HepG2 (cell line): ENCODE results near the gene CTBP1. TPM values are rescaled to one million over a fixed set of nuclear protein-coding genes. Genes with fewer than 3 reads are reported as not detected.
A peak's percentile ranks its signal among the peaks of the same experiment; 100 is the strongest.

Experiments
- ATRX ChIP-seq: sonication (generic); formaldehyde crosslinking; IDR thresholded peaks from 2 replicates; pipeline ENCODE4 v1.4.0; 2020; ENCODE audit warnings: missing genetic modification reagents, borderline replicate concordance
- FOXK2 ChIP-seq: fragments of 450-650 bp; IDR thresholded peaks from 2 replicates; pipeline ENCODE4 v1.6.1; 2016
- MED1 ChIP-seq: sonication (generic); formaldehyde crosslinking; IDR thresholded peaks from 2 replicates; pipeline ENCODE4 v1.4.0; 2020; ENCODE audit warnings: missing genetic modification reagents
- POLR2A ChIP-seq, 2 experiments: IDR thresholded peaks; 2 replicates each; pipeline ENCODE4 v1.6.1; 2011; ENCODE audit warnings: low read depth in 2 of 2, low read length in 2 of 2, mild to moderate bottlenecking in 1 of 2, moderate library complexity in 1 of 2; ENCODE audit not compliant: insufficient read depth in 1 of 2
- RCOR2 ChIP-seq: IDR thresholded peaks from 2 replicates; pipeline ENCODE4 v1.6.1; 2016; ENCODE audit warnings: missing biosample characterization, missing genetic modification reagents
- SMAD3 ChIP-seq: sonication (generic); formaldehyde crosslinking; IDR thresholded peaks from 2 replicates; pipeline ENCODE4 v1.4.0; 2020; ENCODE audit warnings: missing genetic modification reagents
- ZBTB33 ChIP-seq: sonication (generic); formaldehyde crosslinking; IDR thresholded peaks from 2 replicates; pipeline ENCODE4 v1.4.0; 2020; ENCODE audit warnings: missing genetic modification reagents
- ZHX1 ChIP-seq: sonication (generic); formaldehyde crosslinking; IDR thresholded peaks from 2 replicates; pipeline ENCODE4 v1.8.1; 2022; ENCODE audit warnings: low read depth, mild to moderate bottlenecking, missing genetic modification reagents
- ZHX2 ChIP-seq, 2 experiments: sonication (generic) in 1 of 2; formaldehyde crosslinking in 1 of 2; IDR thresholded peaks; 2 replicates each; pipeline versions ENCODE4 v1.6.1 to v1.9.0; 2014 to 2022; ENCODE audit warnings: antibody characterized with exemption in 1 of 2, borderline replicate concordance in 1 of 2, inconsistent platforms in 1 of 2, low read depth in 1 of 2, missing genetic modification reagents in 1 of 2
- ZMYM3 ChIP-seq: sonication (generic); formaldehyde crosslinking; IDR thresholded peaks from 2 replicates; pipeline ENCODE4 v1.5.1; 2020; ENCODE audit warnings: mild to moderate bottlenecking, missing genetic modification reagents
- ZNF17 ChIP-seq: sonication (generic); formaldehyde crosslinking; IDR thresholded peaks from 2 replicates; pipeline ENCODE4 v1.5.0; 2020; ENCODE audit warnings: mild to moderate bottlenecking, missing genetic modification reagents
- ZNF317 ChIP-seq: sonication (generic); formaldehyde crosslinking; IDR thresholded peaks from 2 replicates; pipeline ENCODE4 v1.5.0; 2020; ENCODE audit warnings: mild to moderate bottlenecking, missing genetic modification reagents
- ZNF343 ChIP-seq: sonication (generic); formaldehyde crosslinking; IDR thresholded peaks from 2 replicates; pipeline ENCODE4 v1.4.0; 2020; ENCODE audit warnings: mild to moderate bottlenecking, missing genetic modification reagents
- ZNF354B ChIP-seq: sonication (generic); formaldehyde crosslinking; IDR thresholded peaks from 2 replicates; pipeline ENCODE4 v1.8.0; 2022; ENCODE audit warnings: mild to moderate bottlenecking, missing genetic modification reagents
- ZNF414 ChIP-seq: sonication (generic); formaldehyde crosslinking; IDR thresholded peaks from 2 replicates; pipeline ENCODE4 v1.5.0; 2020; ENCODE audit warnings: missing genetic modification reagents
- ZNF598 ChIP-seq: sonication (generic); formaldehyde crosslinking; IDR thresholded peaks from 2 replicates; pipeline ENCODE4 v1.5.1; 2020; ENCODE audit warnings: mild to moderate bottlenecking, missing genetic modification reagents, borderline replicate concordance
- ZNF776 ChIP-seq: sonication (generic); formaldehyde crosslinking; IDR thresholded peaks from 2 replicates; pipeline ENCODE4 v1.4.0; 2020; ENCODE audit warnings: mild to moderate bottlenecking, missing genetic modification reagents
- ZSCAN31 ChIP-seq: sonication (generic); formaldehyde crosslinking; IDR thresholded peaks from 2 replicates; pipeline ENCODE4 v1.5.0; 2020; ENCODE audit warnings: low read depth, mild to moderate bottlenecking, missing genetic modification reagents
- polyA plus RNA-seq, 8 experiments: library from polyadenylated mRNA; depleted of rRNA in 3 of 8; stranded (reverse) in 7 of 8; unstranded in 1 of 8; fragments of >200 nt; fragmentation: Illumina TruSeq in 4 of 8; extraction: Trizol in 4 of 8; gene quantifications; 2 replicates each; pipeline versions ENCODE4 v1.2.1 to v1.2.3, GENCODE V29; 2011 to 2016; ENCODE audit warnings: low read depth in 4 of 8, missing spikeins in 1 of 8, mixed read lengths in 1 of 8; ENCODE audit not compliant: insufficient read depth in 1 of 8
- total RNA-seq, 5 experiments: library from RNA; depleted of rRNA; stranded (reverse); fragments of >200 nt; fragmentation: Illumina TruSeq; extraction: Trizol; gene quantifications; 2 replicates each; pipeline ENCODE4 v1.2.3, GENCODE V29; 2016; ENCODE audit warnings: low read depth in 1 of 5

Gene CTBP1
- total and polyA plus RNA-seq, 2 of the 13 experiments (the other 11 are each of a cell fraction or from before 2014, with no cell fraction given) = 78.5 to 112 TPM

GRCh38 chr4:1204828-1205585, 43.9 kb downstream of the CTBP1 start (continued):
- TF ChIP-seq ZHX2 (IDR thresholded peaks at IDR 0.05; ENCODE audit: low read depth) = peak; percentile 28; the same call in 1 of the 2 replicates
- TF ChIP-seq ZHX2 (CRISPR knock-in tag; IDR thresholded peaks at IDR 0.05; ENCODE audit: borderline replicate concordance) = no peak
- TF ChIP-seq ZNF776 (CRISPR knock-in tag) = peak; percentile 72; the same call in 1 of the 2 replicates
- TF ChIP-seq RCOR2 (CRISPR knock-in tag) = 0 out of 2 replicates have a peak, but pooled peaks have one; percentile 44
- TF ChIP-seq ATRX (CRISPR knock-in tag) = no peak
- TF ChIP-seq ZNF354B (CRISPR knock-in tag) = no peak
- TF ChIP-seq ZNF598 (CRISPR knock-in tag) = 0 out of 2 replicates have a peak, but pooled peaks have one; percentile 20
- peak; percentile 80 for TF ChIP-seq ZSCAN31 (CRISPR knock-in tag)
- no peak for TF ChIP-seq FOXK2
- peak; percentile 80 for TF ChIP-seq MED1 (CRISPR knock-in tag)
- peak; percentile 85 for TF ChIP-seq ZNF414
- peak; percentile 56 for TF ChIP-seq ZBTB33
- TF ChIP-seq POLR2A (IDR thresholded peaks at IDR 0.05; ENCODE audit: insufficient read depth in 1 of 2, low read depth in 2 of 2, low read length in 2 of 2) = peak in 1 of 2 experiments; percentile 92; a peak in 2 of 4 replicates
- peak; percentile 81 for TF ChIP-seq ZNF343 (CRISPR knock-in tag)
- no peak for TF ChIP-seq ZNF17 (CRISPR knock-in tag)
- TF ChIP-seq ZHX1 (CRISPR knock-in tag) = no peak
- peak; percentile 50; the same call in 1 of the 2 replicates for TF ChIP-seq SMAD3 (CRISPR knock-in tag)
- peak; percentile 65; the same call in 1 of the 2 replicates for TF ChIP-seq ZMYM3 (CRISPR knock-in tag)
- TF ChIP-seq ZNF317 (CRISPR knock-in tag) = no peak; the same call in none of the 2 replicates
